Omental fat pad (tissue), 4 donors: ENCODE data around the gene IFIH1. TPM values are rescaled to one million over a fixed set of nuclear protein-coding genes. Genes with fewer than 3 reads are reported as not detected.

Experiments used
- ATAC-seq: fragments of 150-250 bp; one replicate; pipeline ENCODE4 v1.9.1; 2016; ENCODE audit warnings: mild to moderate bottlenecking, moderate library complexity; ENCODE audit not compliant: low FRiP score
- DNase-seq: peaks from one replicate; pipeline ENCODE4 v3.0.0-alpha.2; 2019; ENCODE audit warnings: low spot score
- total RNA-seq, 4 donors: library from RNA; depleted of rRNA; stranded (reverse); fragments of >200 nt; gene quantifications; one replicate each; pipeline ENCODE4 v1.1.0, GENCODE V29; 2016
- TF ChIP-seq, protein P1 (sequence below), 3 donors: fragments of 450-650 bp; IDR thresholded peaks; one replicate each; pipeline ENCODE4 v1.5.1; 2016 to 2017; ENCODE audit warnings: antibody characterized with exemption in 3 of 3, mild to moderate bottlenecking in 3 of 3, moderate library complexity in 2 of 3

The IFIH1 gene
- total RNA-seq, 4 donors from 2014 or later, result 7.5 to 36.9 (median 11.4) TPM

DNA sequence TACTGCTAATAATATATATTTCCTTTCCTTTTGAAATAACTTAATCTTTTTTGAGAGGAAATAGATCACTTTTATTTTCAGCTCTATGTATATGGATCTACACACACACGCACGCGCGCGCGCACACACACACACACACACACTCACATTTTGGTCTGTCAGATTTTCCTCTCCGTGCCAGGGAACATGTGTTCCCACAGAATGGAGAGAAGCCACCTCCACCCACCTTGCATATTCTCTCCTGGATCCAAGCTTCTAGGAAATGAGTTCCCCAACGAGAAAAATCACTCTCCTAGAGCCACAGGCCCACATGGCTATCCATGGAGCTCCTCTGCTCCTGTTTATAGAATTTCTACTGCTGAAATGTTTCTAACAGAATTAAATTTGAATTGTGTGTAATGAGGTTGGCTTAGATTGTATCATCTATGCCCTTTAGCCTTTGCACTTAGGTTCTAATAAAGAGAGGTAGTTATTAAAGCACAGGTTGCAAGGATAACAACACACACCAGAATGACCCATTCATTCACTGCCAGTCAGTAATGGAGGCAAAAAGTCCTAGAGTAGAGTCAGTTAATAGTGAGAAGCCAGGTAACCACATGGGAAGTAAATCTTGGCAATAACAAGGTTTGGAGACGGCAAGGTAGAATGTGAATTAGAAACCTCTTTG lies 19.7 kb downstream of the IFIH1 start:
- TF ChIP-seq, protein P1, sequence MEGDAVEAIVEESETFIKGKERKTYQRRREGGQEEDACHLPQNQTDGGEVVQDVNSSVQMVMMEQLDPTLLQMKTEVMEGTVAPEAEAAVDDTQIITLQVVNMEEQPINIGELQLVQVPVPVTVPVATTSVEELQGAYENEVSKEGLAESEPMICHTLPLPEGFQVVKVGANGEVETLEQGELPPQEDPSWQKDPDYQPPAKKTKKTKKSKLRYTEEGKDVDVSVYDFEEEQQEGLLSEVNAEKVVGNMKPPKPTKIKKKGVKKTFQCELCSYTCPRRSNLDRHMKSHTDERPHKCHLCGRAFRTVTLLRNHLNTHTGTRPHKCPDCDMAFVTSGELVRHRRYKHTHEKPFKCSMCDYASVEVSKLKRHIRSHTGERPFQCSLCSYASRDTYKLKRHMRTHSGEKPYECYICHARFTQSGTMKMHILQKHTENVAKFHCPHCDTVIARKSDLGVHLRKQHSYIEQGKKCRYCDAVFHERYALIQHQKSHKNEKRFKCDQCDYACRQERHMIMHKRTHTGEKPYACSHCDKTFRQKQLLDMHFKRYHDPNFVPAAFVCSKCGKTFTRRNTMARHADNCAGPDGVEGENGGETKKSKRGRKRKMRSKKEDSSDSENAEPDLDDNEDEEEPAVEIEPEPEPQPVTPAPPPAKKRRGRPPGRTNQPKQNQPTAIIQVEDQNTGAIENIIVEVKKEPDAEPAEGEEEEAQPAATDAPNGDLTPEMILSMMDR (IDR thresholded peaks at IDR 0.05), result no peak
- ATAC-seq, result no peak

DNA sequence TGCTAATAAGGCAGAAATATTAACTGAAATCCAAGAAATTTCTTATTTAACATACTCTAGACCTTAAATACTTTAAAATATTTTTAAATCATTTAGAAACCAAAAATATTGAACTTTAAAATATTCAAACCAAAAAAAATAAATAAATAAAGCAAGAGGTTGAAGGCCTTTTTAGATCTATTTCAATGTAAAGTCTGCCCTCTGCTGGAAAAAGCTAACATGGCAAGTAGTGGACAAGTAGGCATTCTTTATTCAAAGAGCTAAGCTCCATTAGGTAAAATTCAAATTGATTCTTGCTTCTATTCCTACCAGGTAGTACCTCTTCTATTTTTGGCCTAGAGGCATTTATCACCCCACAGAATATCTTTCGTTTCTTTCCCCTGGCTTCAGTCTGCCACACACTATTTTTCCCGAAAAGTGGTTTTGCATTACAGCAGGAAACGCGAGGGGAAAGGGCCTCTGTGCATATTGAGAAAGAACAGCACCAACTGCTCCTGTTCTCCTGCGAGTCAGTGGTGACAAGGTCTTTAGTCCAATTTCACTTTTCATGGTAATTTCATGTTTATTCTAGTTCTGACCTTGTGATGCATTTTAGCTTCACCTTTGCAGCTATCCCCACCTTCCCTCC lies 20.4 kb downstream of the IFIH1 start:
- peak; percentile 66 for DNase-seq

More for the DNA sequence above, 19.7 kb downstream of the IFIH1 start:
- no peak for DNase-seq

DNA sequence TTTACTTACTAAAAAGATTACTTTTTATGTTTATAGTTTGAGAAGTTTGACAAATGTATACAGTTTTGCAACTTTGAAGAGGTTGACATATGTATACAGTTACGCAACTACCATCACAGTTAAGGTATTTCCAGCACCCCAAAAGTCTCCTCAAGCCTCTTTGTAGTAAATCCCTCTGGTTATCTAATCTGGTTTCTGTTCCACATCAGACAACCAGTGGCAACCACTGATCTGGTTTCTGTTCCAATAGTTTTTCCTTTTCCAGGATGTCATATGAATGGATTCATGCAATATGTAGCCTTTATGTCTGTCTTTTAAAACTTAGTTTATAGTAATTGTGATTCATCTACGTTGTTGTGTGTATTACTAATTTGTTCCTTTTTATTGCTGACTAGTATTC lies 23.5 kb downstream of the IFIH1 start:
- TF ChIP-seq, protein P1 (IDR thresholded peaks at IDR 0.05), result no peak
- no peak for DNase-seq
- ATAC-seq, result no peak

More for the DNA sequence above, 20.4 kb downstream of the IFIH1 start:
- TF ChIP-seq, protein P1 (IDR thresholded peaks at IDR 0.05), result peak in 1 of 3 donors; percentile 13
- no peak for ATAC-seq

DNA sequence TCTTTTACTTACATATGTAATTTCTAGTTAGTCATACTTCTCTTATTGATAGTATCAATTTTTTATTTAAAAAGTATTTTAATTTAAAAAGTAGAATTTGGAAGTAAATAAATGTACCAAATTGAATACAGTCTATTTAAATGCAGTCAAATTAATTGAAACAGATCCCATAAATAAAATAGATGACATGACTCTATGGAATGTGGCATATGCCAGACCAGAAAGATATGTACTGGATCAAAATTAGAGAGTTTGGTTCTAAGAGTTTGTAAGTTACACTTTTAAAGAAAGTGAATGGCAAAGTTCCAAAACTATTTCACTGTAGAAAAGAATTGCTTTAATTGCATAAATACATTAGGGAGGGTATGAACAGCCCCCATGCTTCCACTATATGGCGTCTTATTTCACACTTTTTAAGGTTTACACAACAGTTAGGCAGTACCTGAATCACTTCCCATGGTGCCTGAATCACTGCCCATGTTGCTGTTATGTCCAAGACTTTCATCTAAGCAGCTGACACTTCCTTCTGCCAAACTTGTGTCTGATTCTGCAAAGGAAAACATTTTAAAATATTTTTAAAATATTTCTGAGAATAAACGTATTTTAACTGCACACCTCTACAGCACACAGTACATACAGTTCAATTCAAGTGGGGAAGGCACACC lies 25.2 kb downstream of the IFIH1 start:
- TF ChIP-seq, protein P1 (IDR thresholded peaks at IDR 0.05), result no peak
- DNase-seq (no peak), ATAC-seq (peak; percentile 90)

DNA sequence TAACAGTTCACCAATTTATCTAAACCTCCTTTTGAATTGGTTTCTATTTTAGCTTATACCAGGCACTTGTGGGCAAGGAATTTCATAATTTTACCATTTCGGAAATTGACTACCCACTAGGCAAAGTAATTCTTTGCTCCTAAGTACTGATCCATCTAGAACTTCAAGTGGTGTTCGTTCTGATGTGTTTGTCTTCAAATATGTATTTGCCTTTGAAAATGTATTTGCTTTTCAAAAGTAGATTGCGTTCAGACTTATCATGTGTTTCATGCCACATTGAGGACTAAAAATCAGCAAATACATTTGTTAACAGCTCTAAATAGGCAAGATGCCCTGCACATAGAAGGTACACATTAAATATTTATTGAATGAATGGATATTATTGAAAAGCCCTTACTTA lies 26.7 kb downstream of the IFIH1 start:
- TF ChIP-seq, protein P1 (IDR thresholded peaks at IDR 0.05), result no peak
- ATAC-seq (no peak), DNase-seq (no peak)

DNA sequence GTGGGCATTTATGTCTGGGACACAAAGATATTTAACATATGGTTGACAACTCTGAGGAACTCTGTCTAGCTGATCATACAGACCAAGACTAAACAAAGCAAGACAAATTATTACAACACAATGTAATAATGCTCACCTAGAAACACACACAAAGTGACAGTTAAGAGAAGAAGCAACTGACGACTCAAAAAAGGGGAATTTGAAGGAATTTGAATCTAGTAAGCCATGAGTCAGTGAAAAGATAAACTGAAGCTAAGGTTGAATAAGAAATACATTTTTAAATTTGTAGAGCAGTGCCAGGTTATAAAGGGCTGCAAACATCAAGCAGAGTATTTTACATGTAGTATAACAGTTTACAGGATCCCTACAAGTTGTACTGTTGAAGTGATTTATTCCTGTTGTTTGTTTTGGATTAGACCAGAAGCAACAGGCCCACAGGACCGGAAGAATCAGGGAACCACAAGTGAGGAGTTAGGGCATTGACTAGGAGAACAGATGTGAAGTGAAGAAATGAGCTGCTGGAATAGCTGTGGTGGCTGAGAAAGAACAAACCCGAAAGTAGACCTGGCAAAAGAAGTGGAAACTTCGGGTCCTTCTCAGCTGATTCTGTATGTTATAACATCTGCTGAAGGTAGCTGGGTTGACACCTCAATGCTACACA lies 35.6 kb downstream of the IFIH1 start:
- ATAC-seq (no peak), DNase-seq (no peak)
- TF ChIP-seq, protein P1 (IDR thresholded peaks at IDR 0.05), result no peak
